HG02970 (cell line): ENCODE results near the gene ASIC1.
A peak's percentile ranks its signal among the peaks of the same experiment; 100 is the strongest.
"Not testable (repeated sequence)": the region's sequence is repeated elsewhere in the genome, so short reads cannot be mapped to it uniquely, and the experiment has no call there.

ENCODE experiments used
- ATAC-seq: cut with Tn5 transposase; IDR thresholded peaks from one replicate; pipeline ENCODE4 v1.9.1; 2021; ENCODE audit warnings: mild to moderate bottlenecking, moderate library complexity, moderate number of reproducible peaks; ENCODE audit not compliant: unreplicated experiment, low FRiP score

The ASIC1 gene

GRCh38 chr12:50081096-50081808 lies 23.9 kb downstream of the ASIC1 start:
- no peak for ATAC-seq

DNA sequence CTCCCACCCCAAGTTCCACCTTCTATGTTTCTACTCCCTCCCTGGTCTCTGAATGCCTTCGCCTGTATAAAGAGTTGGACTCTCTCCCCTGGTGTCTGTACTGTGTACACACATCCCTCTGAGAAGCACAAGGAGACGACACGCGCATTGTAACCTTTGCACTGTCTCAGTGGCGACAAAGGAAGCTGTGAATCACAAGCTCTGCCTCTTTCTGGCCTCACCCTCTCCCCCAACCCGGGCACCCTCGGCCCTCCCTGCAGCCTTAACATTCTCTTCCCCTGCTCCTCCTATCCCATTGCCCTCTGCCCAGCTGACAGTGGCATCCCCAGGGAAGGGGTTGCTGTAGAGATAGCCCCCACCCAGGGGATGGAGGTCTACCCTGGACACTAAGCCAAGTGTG lies 25.2 kb downstream of the ASIC1 start:
- ATAC-seq = no peak

DNA sequence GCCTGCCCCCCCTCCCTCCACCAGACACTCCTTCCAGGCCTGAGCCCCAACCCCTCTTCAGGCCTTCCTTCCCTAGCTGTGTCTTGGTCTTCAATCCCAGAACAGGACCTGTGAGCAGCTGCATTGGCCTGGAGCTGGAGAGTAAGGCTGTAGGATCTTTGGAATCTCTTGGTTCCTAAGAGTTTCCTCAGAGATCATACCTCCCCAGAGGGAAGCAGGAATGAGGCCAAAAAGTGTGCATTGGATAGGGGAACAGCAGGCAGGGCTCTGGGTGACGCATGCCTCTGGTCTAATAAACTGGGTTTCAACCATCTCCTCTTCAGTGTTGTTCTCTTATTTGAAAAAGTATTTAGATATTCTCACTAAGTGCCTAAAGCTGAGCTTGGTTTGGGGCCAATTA lies 25.9 kb downstream of the ASIC1 start:
- ATAC-seq = no peak

GRCh38 chr12:50084409-50084774 lies 27.0 kb downstream of the ASIC1 start:
- ATAC-seq = not testable (repeated sequence)

- peak; percentile 82 for ATAC-seq
These were observed 27.6 kb downstream of the ASIC1 start, which contains the start of gene SMARCD1 for GRCh38 chr12:50084775-50085614. Gene SMARCD1, plus strand, starts transcription at chr12:50085342. Its CDS starts 28 bp downstream, at chr12:50085370.

DNA sequence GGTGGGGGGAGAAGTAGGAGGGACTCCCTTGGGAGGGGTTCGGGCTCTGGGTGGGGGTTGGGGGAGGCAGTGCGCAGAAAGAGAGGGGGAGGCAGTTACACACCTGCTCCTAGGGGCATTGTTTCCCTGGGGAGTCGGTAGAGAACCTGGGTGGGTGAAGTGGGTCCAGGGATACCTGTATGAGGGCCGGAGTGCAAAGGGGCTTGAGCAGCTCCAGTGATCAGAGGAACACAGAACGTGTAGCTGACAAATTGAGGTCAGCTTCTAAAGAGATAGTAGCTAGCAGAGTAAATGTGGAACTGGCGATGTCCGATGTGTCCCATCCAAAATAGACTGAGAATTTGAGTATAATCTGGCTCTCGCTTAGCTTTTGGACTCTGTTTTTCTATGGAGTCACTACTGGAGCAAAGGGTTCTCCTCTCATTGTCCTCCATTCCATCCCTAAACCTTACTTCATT lies 28.2 kb downstream of the ASIC1 start:
- ATAC-seq = no peak

DNA sequence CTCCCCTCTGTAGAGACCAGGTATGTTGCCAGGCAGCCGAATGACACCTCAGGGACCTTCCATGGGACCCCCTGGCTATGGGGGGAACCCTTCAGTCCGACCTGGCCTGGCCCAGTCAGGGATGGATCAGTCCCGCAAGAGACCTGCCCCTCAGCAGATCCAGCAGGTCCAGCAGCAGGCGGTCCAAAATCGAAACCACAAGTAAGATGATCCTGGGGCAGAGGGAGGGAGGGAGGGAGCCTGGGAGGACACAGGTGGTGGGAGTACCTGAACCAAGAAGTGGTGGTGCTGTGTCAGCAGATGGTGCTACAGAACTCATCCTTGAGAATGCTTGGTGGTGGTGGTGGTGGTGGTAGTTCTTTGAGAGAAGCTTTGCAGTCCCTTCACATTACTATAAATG lies 28.8 kb downstream of the ASIC1 start:
- ATAC-seq = no peak

DNA sequence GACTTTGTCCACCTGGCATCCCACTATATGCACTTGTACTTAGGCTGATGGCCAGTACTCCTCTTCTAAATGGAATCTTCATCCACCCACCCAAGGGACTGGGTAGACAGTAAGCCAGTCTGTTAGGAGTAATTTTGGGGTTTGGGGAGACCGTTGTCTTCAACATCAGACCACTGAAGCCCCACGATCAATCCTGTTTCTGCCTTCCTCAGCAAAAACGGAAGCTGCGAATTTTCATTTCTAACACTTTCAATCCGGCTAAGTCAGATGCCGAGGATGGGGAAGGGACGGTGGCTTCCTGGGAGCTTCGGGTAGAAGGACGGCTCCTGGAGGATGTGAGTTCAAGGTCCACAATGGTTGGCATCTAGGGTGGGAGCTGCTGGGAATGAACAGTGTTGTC lies 29.8 kb downstream of the ASIC1 start:
- no peak for ATAC-seq

GRCh38 chr12:50087995-50088394 lies 30.6 kb downstream of the ASIC1 start:
- no peak for ATAC-seq

DNA sequence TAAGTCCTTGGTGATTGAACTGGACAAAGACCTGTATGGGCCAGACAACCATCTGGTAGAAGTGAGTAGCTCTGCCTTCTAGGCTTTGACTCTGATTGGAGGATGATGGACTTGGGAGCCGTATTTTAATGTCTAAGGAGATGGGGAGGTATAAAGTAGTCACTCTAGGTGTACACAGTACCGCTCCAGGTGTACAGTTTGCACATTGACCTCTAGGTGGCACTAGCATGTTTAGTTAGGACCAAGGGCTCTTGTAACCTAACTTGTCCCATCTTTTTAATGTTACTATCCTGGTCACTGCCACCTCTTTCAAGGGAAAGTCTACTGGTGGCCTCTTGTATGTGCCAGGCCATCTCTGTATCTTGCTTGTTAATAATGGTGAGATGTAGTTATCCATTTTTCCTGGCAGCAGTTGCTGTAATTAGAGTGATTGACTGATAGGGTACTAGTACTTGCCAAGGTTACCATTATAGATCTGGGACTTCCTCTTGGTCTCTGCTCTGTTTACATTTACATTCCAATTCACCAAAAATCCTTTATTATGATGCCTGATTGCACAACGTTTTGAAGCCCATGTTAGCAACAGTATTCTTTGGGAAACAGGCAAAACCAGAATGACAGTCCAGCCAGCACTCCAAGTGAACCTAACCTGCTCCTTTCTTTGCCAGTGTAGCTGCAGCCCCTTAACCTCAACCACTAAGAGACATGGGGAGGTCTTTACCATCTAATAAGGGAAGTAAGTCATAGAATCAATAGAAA lies 31.4 kb downstream of the ASIC1 start:
- ATAC-seq = no peak

DNA sequence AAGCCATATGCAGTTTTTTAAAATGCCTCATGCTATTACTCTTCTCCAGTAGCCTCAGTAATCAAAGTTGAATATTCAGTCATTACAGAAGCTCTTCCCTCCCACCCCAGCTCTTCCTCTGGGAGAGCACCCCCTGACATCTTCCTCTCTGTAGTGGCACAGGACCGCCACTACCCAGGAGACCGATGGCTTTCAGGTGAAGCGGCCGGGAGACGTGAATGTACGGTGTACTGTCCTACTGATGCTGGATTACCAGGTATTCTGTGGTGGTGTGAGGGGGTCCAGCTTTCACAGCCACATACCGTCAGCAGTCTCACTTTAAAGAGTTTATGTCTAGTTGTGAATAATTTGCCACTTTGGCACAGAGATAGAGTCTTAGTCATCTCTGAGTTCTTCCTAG lies 32.3 kb downstream of the ASIC1 start:
- ATAC-seq = no peak

- ATAC-seq = no peak
These were observed 33.0 kb downstream of the ASIC1 start for GRCh38 chr12:50090391-50090790.

DNA sequence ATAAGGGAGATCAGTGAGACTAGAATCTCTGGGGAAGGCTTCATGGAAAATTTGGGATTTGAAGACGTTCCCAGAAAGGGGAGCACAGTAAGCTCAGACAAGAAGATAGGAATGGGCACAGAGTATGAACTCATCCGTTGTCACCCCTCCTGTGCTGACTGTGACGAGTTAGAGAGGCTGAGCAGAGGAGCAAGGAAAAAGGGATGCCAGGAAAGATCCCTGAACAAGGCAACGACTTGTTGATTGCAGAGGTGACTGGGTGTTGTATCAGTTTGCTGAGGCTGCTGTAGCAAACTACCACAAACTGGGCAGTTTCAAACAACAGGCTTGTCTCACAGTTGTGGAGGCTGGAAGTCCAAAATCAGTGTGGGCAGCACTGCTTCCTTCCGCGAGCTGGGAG lies 40.6 kb downstream of the ASIC1 start:
- no peak for ATAC-seq

DNA sequence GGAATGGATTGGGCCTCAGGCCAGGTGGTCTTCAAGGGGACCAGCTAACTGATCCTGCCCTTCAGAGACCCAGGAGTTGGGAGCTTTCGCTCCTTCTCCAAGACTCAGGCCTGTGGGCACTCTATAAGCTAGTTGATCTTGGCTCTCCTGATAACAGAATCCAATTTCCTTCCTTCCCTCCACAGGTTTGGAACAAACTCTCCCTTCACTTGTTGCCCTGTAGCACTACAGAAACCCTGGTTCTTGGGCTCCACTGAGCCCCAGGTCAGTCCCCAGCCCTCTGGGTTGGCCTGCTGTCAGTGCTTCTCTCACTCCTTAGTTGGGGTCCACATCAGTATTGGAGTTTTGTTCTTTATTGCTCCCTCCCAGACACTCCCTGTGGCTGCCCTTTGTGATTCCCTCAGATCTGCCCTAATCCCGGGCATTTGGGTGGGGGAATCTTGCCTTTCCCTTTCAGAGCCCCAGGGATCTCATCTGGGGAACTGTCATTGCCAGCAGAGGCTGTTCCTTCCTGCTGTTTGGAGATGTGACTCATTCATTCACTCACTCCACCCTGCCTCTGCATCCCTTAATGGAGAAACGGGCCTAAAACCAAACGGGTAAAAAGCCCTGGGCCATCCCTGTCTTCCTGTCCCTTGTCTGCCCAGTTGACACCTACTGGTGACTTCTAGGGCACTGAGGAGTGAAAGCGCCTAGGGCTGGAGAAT lies 42.1 kb downstream of the ASIC1 start:
- no peak for ATAC-seq

- no peak for ATAC-seq
These were observed 43.2 kb downstream of the ASIC1 start for GRCh38 chr12:50100561-50100960.

DNA sequence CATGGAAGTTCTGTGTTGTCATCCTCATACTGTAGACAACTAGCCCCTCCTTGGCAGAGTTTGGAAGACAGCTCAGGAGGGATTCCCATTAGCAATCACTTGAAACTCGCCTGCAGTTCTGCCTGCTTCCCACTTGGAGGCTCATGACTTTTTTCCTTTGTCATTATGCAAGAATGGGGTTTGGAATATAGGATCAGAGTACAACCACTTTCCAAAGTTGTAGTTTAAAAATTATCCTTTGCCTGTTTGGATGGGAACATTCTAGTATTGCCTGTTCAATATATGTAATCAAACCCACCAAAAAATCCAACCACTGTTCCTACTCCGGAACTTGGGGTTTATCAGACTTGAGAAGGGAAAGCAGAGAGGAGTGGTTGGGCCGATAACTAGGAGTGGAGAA lies 44.3 kb downstream of the ASIC1 start:
- ATAC-seq = no peak

DNA sequence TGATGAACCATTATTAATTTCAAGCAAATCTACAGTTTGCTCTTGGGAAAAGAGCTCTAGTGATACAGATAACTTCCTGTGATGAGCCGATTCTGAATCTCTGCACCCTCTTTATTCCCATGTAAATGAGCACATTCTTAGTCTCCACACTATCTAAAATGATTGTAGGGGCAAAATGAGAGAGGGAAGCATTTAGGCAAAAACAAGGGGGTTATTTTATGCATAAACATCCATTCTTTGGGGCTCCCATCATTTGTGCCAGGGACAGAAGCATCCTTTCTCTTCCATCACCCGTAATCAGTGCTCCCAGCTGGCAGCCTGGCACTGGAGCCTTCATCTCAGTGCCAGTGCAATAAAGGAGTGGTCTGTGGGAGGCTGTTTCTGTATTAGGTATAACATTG lies 44.7 kb downstream of the ASIC1 start:
- no peak for ATAC-seq

DNA sequence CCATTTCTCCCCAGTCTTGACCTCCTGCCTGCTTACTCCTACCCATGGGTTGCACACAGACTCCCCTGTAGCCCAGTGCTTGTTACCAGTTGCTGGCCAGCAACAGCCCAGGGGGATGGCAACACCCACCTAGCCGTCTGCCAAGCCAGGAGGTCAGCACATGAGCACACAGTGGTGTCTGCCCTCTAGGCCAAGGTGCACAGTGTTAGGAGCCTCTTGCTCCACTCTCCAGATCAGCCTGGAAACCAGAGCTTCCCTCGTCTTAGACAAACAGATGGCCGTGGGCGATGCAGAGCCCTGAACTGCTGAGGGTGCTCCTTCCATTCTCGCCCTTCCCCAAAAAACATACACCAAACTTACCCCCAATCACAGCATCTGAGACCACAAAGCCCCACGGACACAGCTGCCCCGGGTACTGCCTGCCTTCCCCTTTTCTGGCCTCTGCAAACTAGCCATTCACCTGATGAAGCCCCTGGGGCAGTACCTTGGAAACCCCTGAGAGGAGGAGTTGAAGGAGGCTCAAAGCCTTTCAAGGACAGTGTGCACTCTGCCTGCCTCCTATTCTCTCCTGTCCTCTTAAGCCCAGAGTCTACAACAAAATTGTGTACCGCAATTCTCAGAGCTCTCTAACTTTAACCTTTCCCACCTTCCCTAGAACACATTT lies 45.4 kb downstream of the ASIC1 start:
- no peak for ATAC-seq

GRCh38 chr12:50103351-50103750 lies 46.0 kb downstream of the ASIC1 start:
- ATAC-seq = no peak

- no peak for ATAC-seq
These were observed 46.4 kb downstream of the ASIC1 start, which contains the start of gene GPD1 for GRCh38 chr12:50103767-50104321. Gene GPD1, plus strand, starts transcription at chr12:50104008. Its CDS starts 43 bp downstream, at chr12:50104051.
